ENCODE results near the gene CRISPLD2.
"Not testable (repeated sequence)": the region's sequence is repeated elsewhere in the genome, so short reads cannot be mapped to it uniquely, and the experiment has no call there.

Gene CRISPLD2

GRCh38 chr16:84839956-84840355, 20.2 kb downstream of the CRISPLD2 start:
- DNase-seq (ENCODE audit: low read depth in 3 of 3): no peak

GRCh38 chr16:84840687-84841627, 21.2 kb downstream of the CRISPLD2 start:
- DNase-seq (ENCODE audit: low read depth in 3 of 3): no peak

- no peak for DNase-seq (ENCODE audit: low read depth in 3 of 3)
These were observed 22.1 kb downstream of the CRISPLD2 start for GRCh38 chr16:84841787-84842300.

GRCh38 chr16:84842516-84843148, 22.8 kb downstream of the CRISPLD2 start:
- no peak for DNase-seq (ENCODE audit: low read depth in 3 of 3)

GRCh38 chr16:84843149-84844048, 23.6 kb downstream of the CRISPLD2 start:
- no peak for DNase-seq (ENCODE audit: low read depth in 3 of 3)

- no peak for DNase-seq (ENCODE audit: low read depth in 3 of 3)
These were observed 24.2 kb downstream of the CRISPLD2 start for GRCh38 chr16:84844049-84844350.

GRCh38 chr16:84844559-84845495, 25.0 kb downstream of the CRISPLD2 start:
- no peak for DNase-seq (ENCODE audit: low read depth in 3 of 3)

GRCh38 chr16:84845496-84846002, 25.8 kb downstream of the CRISPLD2 start:
- DNase-seq (ENCODE audit: low read depth in 3 of 3): no peak

GRCh38 chr16:84847564-84848355, 28.0 kb downstream of the CRISPLD2 start:
- DNase-seq (ENCODE audit: low read depth in 3 of 3): no peak

- no peak for DNase-seq (ENCODE audit: low read depth in 3 of 3)
These were observed 29.3 kb downstream of the CRISPLD2 start for GRCh38 chr16:84848986-84849634.

- DNase-seq (ENCODE audit: low read depth in 3 of 3): no peak
These were observed 30.0 kb downstream of the CRISPLD2 start for GRCh38 chr16:84849751-84850150.

- DNase-seq (ENCODE audit: low read depth in 3 of 3): no peak
These were observed 30.9 kb downstream of the CRISPLD2 start for GRCh38 chr16:84850714-84851113.

GRCh38 chr16:84851192-84852127, 31.7 kb downstream of the CRISPLD2 start:
- no peak for DNase-seq (ENCODE audit: low read depth in 3 of 3)

- no peak for DNase-seq (ENCODE audit: low read depth in 3 of 3)
These were observed 33.7 kb downstream of the CRISPLD2 start for GRCh38 chr16:84853534-84853933.

- no peak for DNase-seq (ENCODE audit: low read depth in 3 of 3)
These were observed 35.0 kb downstream of the CRISPLD2 start for GRCh38 chr16:84854759-84855158.

- not testable (repeated sequence) for DNase-seq (ENCODE audit: low read depth in 3 of 3)
These were observed 35.8 kb downstream of the CRISPLD2 start for GRCh38 chr16:84855435-84856202.

- not testable (repeated sequence) for DNase-seq (ENCODE audit: low read depth in 3 of 3)
These were observed 36.4 kb downstream of the CRISPLD2 start for GRCh38 chr16:84856203-84856581.

Data from stimulated activated CD4-positive, alpha-beta T cell treated with anti-CD3 and anti-CD28 coated beads, TNF-alpha, amount 100 ng/mL, for 48 hours (primary cell).